Heart right ventricle (tissue), 16 donors: ENCODE measurements around the gene C1QTNF5. TPM values are rescaled to one million over a fixed set of nuclear protein-coding genes. Genes with fewer than 3 reads are reported as not detected.

Experiments
- ATAC-seq, 8 donors: fragments of 200-7000 bp; cut with Tn5 transposase; one replicate each; pipeline ENCODE4 v1.9.1; 2020; ENCODE audit warnings: mild to moderate bottlenecking in 8 of 8, moderate library complexity in 8 of 8, moderate number of reproducible peaks in 1 of 8
- DNase-seq, 2 donors: peaks; one replicate each; pipeline ENCODE4 v3.0.0-alpha.2; 2020
- H3K27ac ChIP-seq, 10 donors: fragments of 200-600 bp; sonication (generic) in 2 of 10; one replicate each; pipeline versions ENCODE4 v1.5.0 to v1.8.0; 2020 to 2022; ENCODE audit warnings: mild to moderate bottlenecking in 3 of 10
- H3K27me3 ChIP-seq, 7 donors: fragments of 200-600 bp; one replicate each; pipeline ENCODE4 v1.8.0; 2021 to 2022; ENCODE audit warnings: mild to moderate bottlenecking in 2 of 7
- H3K36me3 ChIP-seq, 9 donors: fragments of 200-600 bp; sonication (generic) in 1 of 9; one replicate each; pipeline versions ENCODE4 v1.5.0 to v1.8.0; 2020 to 2022; ENCODE audit warnings: mild to moderate bottlenecking in 2 of 9
- H3K4me1 ChIP-seq, 9 donors: fragments of 200-600 bp; sonication (generic) in 1 of 9; one replicate each; pipeline versions ENCODE4 v1.5.0 to v1.8.0; 2020 to 2022; ENCODE audit warnings: mild to moderate bottlenecking in 4 of 9
- H3K4me3 ChIP-seq, 10 donors: fragments of 200-600 bp; sonication (generic) in 2 of 10; one replicate each; pipeline versions ENCODE4 v1.5.0 to v1.8.0; 2020 to 2022; ENCODE audit warnings: mild to moderate bottlenecking in 7 of 10, moderate library complexity in 2 of 10
- H3K9me3 ChIP-seq, 11 donors: fragments of 200-600 bp in 10 of 11; sonication (generic) in 2 of 11; one replicate each; pipeline versions ENCODE4 v1.5.0 to v1.8.0; 2013 to 2022; ENCODE audit warnings: mild to moderate bottlenecking in 2 of 11, control low read depth in 1 of 11, moderate library complexity in 1 of 11
- WGBS, 2 donors: extraction: QIAGEN DNeasy Blood & Tissue Kit; methylation state at CpG; one replicate each; pipeline ENCODE4 v1.1.7; 2013; ENCODE audit warnings: inconsistent platforms in 1 of 2; 5-methylcytosine and 5-hydroxymethylcytosine counted together
- intact Hi-C, 10 donors: fragments of 100-400 bp; cut with DNase I; formaldehyde crosslinking; loops; one replicate each; pipeline versions ENCODE4 v1.11.1 to v1.14.2; 2022
- polyA plus RNA-seq, 2 donors: library from polyadenylated mRNA; stranded (reverse); fragments of 200-250 nt; gene quantifications; one replicate each; pipeline ENCODE4 v1.2.3, GENCODE V29; 2013
- total RNA-seq, 10 donors: library from RNA; stranded (reverse); fragmentation: NEBNext Ultra II Directional in 3 of 10; extraction: Animal tissue kit (Norgen Biotek cat#: 25700) in 3 of 10; gene quantifications; one replicate each; pipeline versions ENCODE4 v1.2.1 to v1.2.4, GENCODE V29; 2021 to 2023
- TF ChIP-seq, protein P1 (sequence below), 9 donors: fragments of 200-600 bp; sonication (generic) in 2 of 9; IDR thresholded peaks; one replicate each; pipeline versions ENCODE4 v1.5.0 to v1.8.0; 2021 to 2022; ENCODE audit warnings: antibody characterized with exemption in 9 of 9, mild to moderate bottlenecking in 5 of 9, moderate library complexity in 1 of 9
- donor health status: Arrhythmogenic right ventricular cardiomyopathy.
- donor health status: ischemic (EF 13 %, LVEDD 7.1; RV severe dilation, severe dysfunction).
- donor health status: healthy with polysubstance abuse.
- donor health status: DM: no; HTN: yes; CAD: no.
- donor health status: DM: no; HTN: no; CAD: no.
- donor health status: ischemic (EF 25% LVEDD 6.9; RV normal size, moderate dysfunction).
- donor health status: ischemic (EF 25% LVEDD 5.7; RV mildly dilated, moderate dysfunction).
- donor health status: healthy.
- donor health status: DM: yes; HTN: yes; CAD: no.
- donor health status: Ischemic cardiomyopathy.
- donor health status: ischemic (EF 35%, LVEDD 5.7; RV mildly dilated, moderate dysfunction).
- donor health status: nonischemic (EF 11% LVEDD 7.7; RV severe dilation, severe dysfunction).
- donor health status: DM: yes; HTN: yes; CAD: no.
- donor health status: PGD.
- donor health status: ischemic (EF 29% LVEDD 5.4; RV normal size, mild dysfunction).
- donor health status: nonischemic (EF 23%, LVEDD 6.1; RV moderate dilation, normal function).

The C1QTNF5 gene
- total and polyA plus RNA-seq, 12 donors = 11.4 to 35.7 (median 21.8) TPM

DNA sequence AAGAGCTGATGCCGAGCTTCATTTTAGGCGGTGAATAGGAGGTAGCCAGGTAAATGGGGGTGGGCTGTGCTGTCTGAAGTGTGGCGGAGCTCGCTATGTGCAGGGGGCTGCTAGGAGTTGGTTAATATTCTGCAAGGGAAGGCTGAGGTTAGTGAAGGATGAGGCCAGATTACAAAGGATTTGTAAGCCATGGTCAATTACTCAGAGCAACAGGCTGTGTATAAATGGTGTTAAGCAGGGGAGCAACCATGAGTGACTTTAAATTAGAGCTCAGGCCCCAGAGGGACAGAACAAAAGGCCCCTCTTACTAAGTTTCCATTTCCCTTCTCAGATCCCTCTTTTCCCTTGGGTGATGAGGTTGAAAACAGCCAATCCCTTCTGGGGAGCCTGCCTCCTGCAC, 16.5 kb downstream of the C1QTNF5 start:
- intact Hi-C loops = loop anchor here in 6 of 10 donors (5.0 to 10.0 kb wide), 4 partner anchors 117 to 222 kb away; partner anchors contain the start of genes CBL (in 5 of the 6), ABCG4 (in 1 of the 6) and DPAGT1 (in 1 of the 6)
- DNase-seq (no peak), ATAC-seq (no peak)
- TF ChIP-seq, protein P1, sequence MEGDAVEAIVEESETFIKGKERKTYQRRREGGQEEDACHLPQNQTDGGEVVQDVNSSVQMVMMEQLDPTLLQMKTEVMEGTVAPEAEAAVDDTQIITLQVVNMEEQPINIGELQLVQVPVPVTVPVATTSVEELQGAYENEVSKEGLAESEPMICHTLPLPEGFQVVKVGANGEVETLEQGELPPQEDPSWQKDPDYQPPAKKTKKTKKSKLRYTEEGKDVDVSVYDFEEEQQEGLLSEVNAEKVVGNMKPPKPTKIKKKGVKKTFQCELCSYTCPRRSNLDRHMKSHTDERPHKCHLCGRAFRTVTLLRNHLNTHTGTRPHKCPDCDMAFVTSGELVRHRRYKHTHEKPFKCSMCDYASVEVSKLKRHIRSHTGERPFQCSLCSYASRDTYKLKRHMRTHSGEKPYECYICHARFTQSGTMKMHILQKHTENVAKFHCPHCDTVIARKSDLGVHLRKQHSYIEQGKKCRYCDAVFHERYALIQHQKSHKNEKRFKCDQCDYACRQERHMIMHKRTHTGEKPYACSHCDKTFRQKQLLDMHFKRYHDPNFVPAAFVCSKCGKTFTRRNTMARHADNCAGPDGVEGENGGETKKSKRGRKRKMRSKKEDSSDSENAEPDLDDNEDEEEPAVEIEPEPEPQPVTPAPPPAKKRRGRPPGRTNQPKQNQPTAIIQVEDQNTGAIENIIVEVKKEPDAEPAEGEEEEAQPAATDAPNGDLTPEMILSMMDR (IDR thresholded peaks at IDR 0.05) = no peak
- Histone ChIP-seq H3K9me3 (no peaks in the 10 kb centered on the region), H3K27ac (peak overlapping the region in 1 of 10 donors; percentile 99), H3K27me3 (peaks cover 0 to 21% (median 0%) of the 10 kb centered on the region in 7 donors), H3K36me3 (no peaks in the 10 kb centered on the region), H3K4me3 (no peak overlapping the region), H3K4me1 (peaks cover 2 to 49% (median 28%) of the 10 kb centered on the region in 9 donors)
- 52 to 58% methylated on average over 4 of the region's 4 CpGs for WGBS, 2 donors

DNA sequence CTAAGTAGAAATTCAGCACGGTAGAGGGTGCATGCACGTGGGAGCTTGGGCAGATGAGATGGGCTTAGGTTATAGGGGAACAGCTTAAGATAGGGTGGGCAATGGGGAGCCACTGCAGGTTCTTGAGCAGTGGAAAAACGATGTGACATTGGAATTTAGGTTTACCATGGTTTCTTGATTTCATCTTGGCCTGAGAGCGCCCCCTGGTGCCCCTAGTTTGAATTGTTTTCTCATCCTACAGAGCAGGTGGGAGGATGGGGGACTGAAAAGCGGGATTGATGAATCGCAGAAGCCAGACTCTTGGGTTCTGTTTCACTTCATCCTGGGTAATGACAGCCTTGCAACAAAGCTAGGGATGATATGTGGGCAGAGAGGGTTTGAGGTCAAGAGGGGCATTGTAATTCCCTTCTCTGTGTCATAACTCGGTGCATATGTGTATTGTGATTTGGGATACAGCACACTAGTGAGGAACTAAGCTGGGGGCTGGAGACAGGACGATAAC, 17.1 kb downstream of the C1QTNF5 start:
- peaks cover 0 to 27% (median 0%) of the 10 kb centered on the region in 7 donors for H3K27me3 ChIP-seq
- WGBS, 2 donors = 12 to 13% methylated on average over 8 of the region's 8 CpGs
- H3K4me1 ChIP-seq = peaks cover 4 to 55% (median 34%) of the 10 kb centered on the region in 9 donors
- ATAC-seq (no peak), DNase-seq (peak in 1 of 2 donors; percentile 83)
- no peak overlapping the region for H3K4me3 ChIP-seq
- H3K9me3 ChIP-seq = no peaks in the 10 kb centered on the region
- H3K27ac ChIP-seq = peak overlapping the region in 6 of 10 donors; percentile 6 to 99 (median 95)
- TF ChIP-seq, protein P1 (IDR thresholded peaks at IDR 0.05) = peak; percentile 68 to 87 (median 84)
- intact Hi-C loops = loop anchor here in 7 of 10 donors (2.0 to 10.0 kb wide), 5 partner anchors 116 to 221 kb away; partner anchors contain the start of genes CBL (in 5 of the 7), ABCG4 (in 1 of the 7) and DPAGT1 (in 1 of the 7)
- no peaks in the 10 kb centered on the region for H3K36me3 ChIP-seq

DNA sequence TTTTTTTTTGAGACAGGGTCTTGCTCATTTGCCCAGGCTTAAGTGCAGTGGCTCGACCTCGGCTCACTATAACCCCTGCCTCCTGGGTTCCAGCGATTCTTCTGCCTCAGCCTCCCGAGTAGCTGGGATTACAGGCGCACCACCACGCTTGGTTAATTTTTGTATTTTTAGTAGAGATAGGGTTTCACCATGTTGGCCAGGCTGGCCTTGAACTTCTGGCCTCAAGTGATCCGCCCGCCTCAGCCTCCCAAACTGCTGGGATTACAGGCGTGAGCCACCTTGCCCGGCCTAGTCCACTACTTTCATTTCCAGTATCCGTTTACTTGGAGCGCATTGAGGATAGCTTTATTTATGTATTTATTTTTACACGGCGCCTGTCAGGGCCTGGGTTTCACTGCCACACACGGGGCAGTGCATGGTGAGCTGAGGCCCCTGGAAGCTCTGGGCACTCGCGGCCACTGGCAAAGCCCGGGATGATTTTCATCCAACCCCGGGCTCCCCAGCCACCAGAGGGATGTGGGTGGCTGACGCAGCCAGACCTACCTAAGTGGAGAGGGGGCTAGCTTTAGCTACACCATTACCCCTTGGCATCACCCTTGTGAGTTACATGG, 17.7 kb downstream of the C1QTNF5 start:
- WGBS, 2 donors = 81 to 87% methylated on average over 19 to 20 of the region's 20 CpGs
- intact Hi-C loops = loop anchor here in 7 of 10 donors (2.0 to 10.0 kb wide), 5 partner anchors 116 to 221 kb away; partner anchors contain the start of genes CBL (in 5 of the 7), ABCG4 (in 1 of the 7) and DPAGT1 (in 1 of the 7)
- no peak for ATAC-seq
- TF ChIP-seq, protein P1 (IDR thresholded peaks at IDR 0.05) = no peak
- H3K4me3 ChIP-seq = no peak overlapping the region
- peaks cover 9 to 60% (median 40%) of the 10 kb centered on the region in 9 donors for H3K4me1 ChIP-seq
- H3K9me3 ChIP-seq = no peaks in the 10 kb centered on the region
- peaks cover 0 to 32% (median 0%) of the 10 kb centered on the region in 7 donors for H3K27me3 ChIP-seq
- peak overlapping the region in 9 of 10 donors; percentile 6 to 99 (median 92) for H3K27ac ChIP-seq
- no peaks in the 10 kb centered on the region for H3K36me3 ChIP-seq
- no peak for DNase-seq

DNA sequence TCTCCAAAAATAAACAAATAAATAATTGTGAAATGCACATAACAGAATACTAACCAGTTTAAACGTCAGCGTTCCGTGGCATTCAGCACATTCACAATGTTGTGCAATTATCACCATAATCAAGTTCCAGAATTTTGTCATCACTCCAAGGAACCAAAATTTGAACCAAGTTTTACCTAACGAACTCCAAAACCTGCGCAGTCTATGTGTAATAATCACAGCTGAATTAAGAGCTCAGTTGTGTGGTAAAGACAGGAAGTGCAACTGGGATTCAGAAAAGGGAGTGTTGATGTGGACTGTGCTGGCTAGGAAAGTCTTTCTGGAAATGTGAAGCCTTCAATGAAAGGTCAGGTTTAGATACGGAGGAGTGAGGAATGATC, 18.3 kb downstream of the C1QTNF5 start:
- H3K9me3 ChIP-seq = no peaks in the 10 kb centered on the region
- intact Hi-C loops = loop anchor here in 7 of 10 donors (2.0 to 10.0 kb wide), 5 partner anchors 115 to 220 kb away; partner anchors contain the start of genes CBL (in 5 of the 7), ABCG4 (in 1 of the 7) and DPAGT1 (in 1 of the 7)
- TF ChIP-seq, protein P1 (IDR thresholded peaks at IDR 0.05) = peak in 3 of 9 donors; percentile 7 to 24 (median 10)
- H3K4me3 ChIP-seq = peak overlapping the region in 7 of 10 donors; percentile 54 to 65 (median 59)
- no peak for DNase-seq
- H3K36me3 ChIP-seq = no peaks in the 10 kb centered on the region
- peak overlapping the region in 9 of 10 donors; percentile 85 to 99 (median 92) for H3K27ac ChIP-seq
- ATAC-seq = no peak
- 38 to 42% methylated on average over 6 of the region's 6 CpGs for WGBS, 2 donors
- H3K4me1 ChIP-seq = peaks cover 11 to 67% (median 47%) of the 10 kb centered on the region in 9 donors
- H3K27me3 ChIP-seq = peaks cover 0 to 39% (median 0%) of the 10 kb centered on the region in 7 donors
